Measurements from ENCODE around the gene POLR2B. TPM values are rescaled to one million over a fixed set of nuclear protein-coding genes. Genes with fewer than 3 reads are reported as not detected.

The POLR2B gene
- total RNA-seq, 1 experiment from 2014 or later: 129 TPM

DNA sequence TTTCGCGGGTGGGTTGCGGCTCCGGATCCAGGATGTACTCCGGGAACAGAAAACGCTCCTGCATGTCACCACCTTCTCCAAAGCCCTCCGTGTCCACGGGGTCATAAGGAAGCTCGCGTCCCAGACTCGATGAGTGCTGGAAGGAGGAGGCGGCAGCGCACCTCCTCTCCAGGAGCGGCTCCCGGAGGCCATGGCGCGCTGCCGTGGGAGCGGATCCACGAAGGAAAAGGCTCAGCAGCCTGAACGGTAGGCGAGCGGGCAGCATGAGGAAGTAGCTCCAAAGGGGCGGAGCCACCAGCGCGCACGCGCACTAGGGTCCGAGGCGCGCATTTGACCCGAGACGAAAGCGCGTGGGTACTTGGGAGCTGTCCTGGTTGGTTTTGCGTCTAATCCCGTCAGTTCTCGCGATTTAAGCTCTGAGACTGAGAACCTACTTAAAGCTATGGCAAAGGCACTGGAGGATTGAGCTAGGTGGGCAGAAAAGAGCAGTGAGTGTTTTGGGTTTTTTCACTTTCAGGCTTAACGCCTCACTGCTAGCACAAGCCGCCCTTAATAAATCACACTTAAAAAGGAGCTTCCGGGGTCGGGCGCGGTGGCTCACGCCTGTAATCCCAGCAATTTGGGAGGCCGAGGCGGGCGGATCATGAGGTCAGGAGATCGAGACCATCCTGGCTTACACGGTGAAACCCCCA lies 1.2 kb upstream of the POLR2B start, which contains the start of gene NOA1:
TSS of gene NOA1 (minus strand) at position 286 of the 692 bp plus-strand sequence. CDS start at position 265, 21 bp downstream.
- no TSS peak for BruUV-seq (replicated peaks)
- Histone ChIP-seq H3K9me2 (ENCODE audit: insufficient read depth) (no peaks in the 10 kb centered on the region), H3K36me3 (ENCODE audit: control insufficient read depth in 1 of 2, insufficient read depth in 2 of 2, low read length in 2 of 2) (peaks cover 17 to 28% of the 10 kb centered on the region in 2 experiments), H3K27ac (ENCODE audit: low read depth, low read length) (peak within 1 kb of the TSS; percentile 84), H3K4me1 (ENCODE audit: control insufficient read depth in 1 of 2, insufficient read depth in 2 of 2, low read length in 2 of 2) (peaks cover 7 to 17% of the 10 kb centered on the region in 2 experiments; a peak in 2 of 4 replicates), H3K27me3 (ENCODE audit: insufficient read depth, low read length) (no peaks in the 10 kb centered on the region), H3K79me2 (ENCODE audit: insufficient read depth, low read length) (peaks cover 87% of the 10 kb centered on the region), H3K4me3 (replicated peaks in 1 of 2; ENCODE audit: low read depth in 1 of 2, low read length in 2 of 2) (peak within 1 kb of the TSS; percentile 97 to 98), H2AFZ (ENCODE audit: low read depth, low read length, poor library complexity, severe bottlenecking) (no peak within 1 kb of the TSS), H3K4me2 (ENCODE audit: low read length) (peak within 1 kb of the TSS; percentile 90), H3K9ac (ENCODE audit: low read length) (peak within 1 kb of the TSS; percentile 97), H3K9me3 (ENCODE audit: control insufficient read depth in 1 of 2, insufficient read depth in 1 of 2, low read depth in 1 of 2, low read length in 2 of 2) (peaks cover 0 to 5% of the 10 kb centered on the region in 2 experiments; a peak in 1 of 4 replicates), H4K20me1 (ENCODE audit: insufficient read depth) (peaks cover 7% of the 10 kb centered on the region; the same call in 1 of the 2 replicates)
- TF ChIP-seq POLR2A (IDR thresholded peaks at IDR 0.05; ENCODE audit: borderline replicate concordance, extremely low read depth, insufficient read depth, insufficient read length) (peak; percentile 89), POLR2AphosphoS5 (IDR thresholded peaks at IDR 0.05; ENCODE audit: low read depth, low read length) (peak; percentile 88), CBX3 (IDR thresholded peaks at IDR 0.05; ENCODE audit: low read depth) (no peak), SP1 (IDR thresholded peaks at IDR 0.05; ENCODE audit: low read depth) (peak; percentile 33; the same call in 1 of the 2 replicates), SIN3A (IDR thresholded peaks at IDR 0.05; ENCODE audit: low read depth) (peak; percentile 76), EZH2 (IDR thresholded peaks at IDR 0.05) (no peak), RAD21 (IDR thresholded peaks at IDR 0.05; ENCODE audit: low read depth) (no peak), YY1 (IDR thresholded peaks at IDR 0.05; ENCODE audit: extremely low read depth, insufficient replicate concordance, low read depth, low read length) (peak; percentile 16), EZH2phosphoT487 (IDR thresholded peaks at IDR 0.05; ENCODE audit: borderline replicate concordance) (no peak), ELF1 (IDR thresholded peaks at IDR 0.05; ENCODE audit: borderline replicate concordance, low read depth) (peak; percentile 57)
- TF ChIP-seq, protein P1, sequence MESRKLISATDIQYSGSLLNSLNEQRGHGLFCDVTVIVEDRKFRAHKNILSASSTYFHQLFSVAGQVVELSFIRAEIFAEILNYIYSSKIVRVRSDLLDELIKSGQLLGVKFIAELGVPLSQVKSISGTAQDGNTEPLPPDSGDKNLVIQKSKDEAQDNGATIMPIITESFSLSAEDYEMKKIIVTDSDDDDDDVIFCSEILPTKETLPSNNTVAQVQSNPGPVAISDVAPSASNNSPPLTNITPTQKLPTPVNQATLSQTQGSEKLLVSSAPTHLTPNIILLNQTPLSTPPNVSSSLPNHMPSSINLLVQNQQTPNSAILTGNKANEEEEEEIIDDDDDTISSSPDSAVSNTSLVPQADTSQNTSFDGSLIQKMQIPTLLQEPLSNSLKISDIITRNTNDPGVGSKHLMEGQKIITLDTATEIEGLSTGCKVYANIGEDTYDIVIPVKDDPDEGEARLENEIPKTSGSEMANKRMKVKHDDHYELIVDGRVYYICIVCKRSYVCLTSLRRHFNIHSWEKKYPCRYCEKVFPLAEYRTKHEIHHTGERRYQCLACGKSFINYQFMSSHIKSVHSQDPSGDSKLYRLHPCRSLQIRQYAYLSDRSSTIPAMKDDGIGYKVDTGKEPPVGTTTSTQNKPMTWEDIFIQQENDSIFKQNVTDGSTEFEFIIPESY (IDR thresholded peaks at IDR 0.05; ENCODE audit: extremely low read depth, insufficient replicate concordance, low read length): peak; percentile 95
- TF ChIP-seq, protein P2, sequence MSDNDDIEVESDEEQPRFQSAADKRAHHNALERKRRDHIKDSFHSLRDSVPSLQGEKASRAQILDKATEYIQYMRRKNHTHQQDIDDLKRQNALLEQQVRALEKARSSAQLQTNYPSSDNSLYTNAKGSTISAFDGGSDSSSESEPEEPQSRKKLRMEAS (IDR thresholded peaks at IDR 0.05): peak; percentile 61
- DNase-seq (ENCODE audit: low read depth, low spot score): peak; percentile 99
- ChIA-PET RAD21 (ENCODE audit: low non-redundant PET in 1 of 2, low total read pairs in 2 of 2, uncharacterized antibody in 2 of 2, unreplicated experiment in 2 of 2) (no interaction called here), POLR2A (interaction anchor here (0.8 to 2.4 kb wide), 12 partner anchors 10 to 542 kb away, joined by 3 to 16 read pairs (median 8); partner anchors contain the start of genes PAICS, PPAT and REST), CTCF (interaction anchor here (1.0 to 2.9 kb wide), 3 partner anchors 17 to 142 kb away, joined by 3 to 14 read pairs (median 3); partner anchors contain the start of gene REST)
- intact Hi-C loops (cut with micrococcal nuclease): loop anchor here (5.0 kb wide), 1 partner anchor 70 kb away; the partner anchor contains the start of gene REST
- ATAC-seq: peak; percentile 78
